Osteoblast (primary cell): ENCODE data around the gene LCE2A. TPM values are rescaled to one million over a fixed set of nuclear protein-coding genes. Genes with fewer than 3 reads are reported as not detected.

Experiments used
- DNase-seq: peaks from one replicate; pipeline ENCODE4 v3.0.0; 2011; ENCODE audit warnings: low spot score, mixed read lengths; ENCODE audit not compliant: insufficient read length; ENCODE audit errors: missing footprints
- H2AFZ ChIP-seq: 2 replicates; pipeline ENCODE4 v1.6.0; 2011; ENCODE audit warnings: mild to moderate bottlenecking, low read length
- H3K27ac ChIP-seq: 2 replicates; pipeline ENCODE4 v1.5.1; 2011; ENCODE audit warnings: mild to moderate bottlenecking, low read depth, low read length, moderate library complexity
- H3K27me3 ChIP-seq: 2 replicates; pipeline ENCODE4 v1.6.0; 2012; ENCODE audit warnings: mild to moderate bottlenecking, control low read depth, inconsistent platforms, low read length, moderate library complexity; ENCODE audit not compliant: insufficient read depth
- H3K36me3 ChIP-seq: 2 replicates; pipeline ENCODE4 v1.5.1; 2011; ENCODE audit warnings: mild to moderate bottlenecking, low read length, control low read depth, moderate library complexity; ENCODE audit not compliant: insufficient read depth
- H3K4me1 ChIP-seq: 2 replicates; pipeline ENCODE4 v1.5.1; 2011; ENCODE audit warnings: mild to moderate bottlenecking, low read length, control low read depth, moderate library complexity; ENCODE audit not compliant: insufficient read depth
- H3K4me2 ChIP-seq: 2 replicates; pipeline ENCODE4 v1.6.0; 2011; ENCODE audit warnings: mild to moderate bottlenecking, low read length; ENCODE audit not compliant: insufficient read depth
- H3K4me3 ChIP-seq: fragments of 200-600 bp; sonication (generic); 3 replicates; pipeline ENCODE4 v1.5.1; 2012; ENCODE audit warnings: mild to moderate bottlenecking, low read length, inconsistent platforms; ENCODE audit not compliant: insufficient read depth
- H3K79me2 ChIP-seq: 2 replicates; pipeline ENCODE4 v1.6.0; 2012; ENCODE audit warnings: mild to moderate bottlenecking, low read length, control low read depth, inconsistent platforms; ENCODE audit not compliant: insufficient read depth
- H3K9me3 ChIP-seq: 2 replicates; pipeline ENCODE4 v1.5.1; 2011; ENCODE audit warnings: low read depth, low read length, control low read depth
- H4K20me1 ChIP-seq: 2 replicates; pipeline ENCODE4 v1.6.0; 2012; ENCODE audit warnings: mild to moderate bottlenecking, low read length, control low read depth; ENCODE audit not compliant: insufficient read depth
- CTCF ChIP-seq: IDR thresholded peaks from 2 replicates; pipeline ENCODE4 v1.5.1; 2011; ENCODE audit warnings: mild to moderate bottlenecking, low read depth, low read length, moderate library complexity; ENCODE audit errors: extremely low read depth
- total RNA-seq: library from RNA; depleted of rRNA; stranded (reverse); fragments of >200 nt; gene quantifications from 2 replicates; pipeline ENCODE4 v1.2.3, GENCODE V29; 2012

The LCE2A gene
- not detected in 2 replicates for total RNA-seq

- Histone ChIP-seq H4K20me1 (no peaks in the 10 kb centered on the region), H3K4me1 (no peaks in the 10 kb centered on the region), H2AFZ (no peak within 1 kb of the TSS), H3K9me3 (no peaks in the 10 kb centered on the region), H3K27ac (no peak within 1 kb of the TSS), H3K79me2 (no peaks in the 10 kb centered on the region), H3K4me3 (no peak within 1 kb of the TSS), H3K36me3 (no peaks in the 10 kb centered on the region), H3K4me2 (no peak within 1 kb of the TSS), H3K27me3 (no peaks in the 10 kb centered on the region)
- DNase-seq, result no peak
- no peak for TF ChIP-seq CTCF
These were observed at the start of gene LCE2A for GRCh38 chr1:152697701-152698600. Gene LCE2A, plus strand, starts transcription at chr1:152698345. Its CDS starts 557 bp downstream, at chr1:152698902.

- no peaks in the 10 kb centered on the region for H4K20me1 ChIP-seq
- H3K27me3 ChIP-seq, result no peaks in the 10 kb centered on the region
- no peaks in the 10 kb centered on the region for H3K36me3 ChIP-seq
- no peak overlapping the region for H3K27ac ChIP-seq
- H2AFZ ChIP-seq, result no peak overlapping the region
- H3K4me1 ChIP-seq, result no peaks in the 10 kb centered on the region
- H3K4me2 ChIP-seq, result no peak overlapping the region
- H3K79me2 ChIP-seq, result no peaks in the 10 kb centered on the region
- TF ChIP-seq CTCF, result peak; percentile 80
- peak; percentile 79 for DNase-seq
- no peaks in the 10 kb centered on the region for H3K9me3 ChIP-seq
- no peak overlapping the region for H3K4me3 ChIP-seq
These were observed 44.0 kb upstream of the LCE2A start for GRCh38 chr1:152654110-152654509.

GRCh38 chr1:152656459-152656858 is 41.7 kb upstream of the LCE2A start:
- no peak overlapping the region for H3K27ac ChIP-seq

More at GRCh38 chr1:152656459-152656858, 41.7 kb upstream of the LCE2A start:
- Histone ChIP-seq H3K4me2 (no peak overlapping the region), H2AFZ (no peak overlapping the region), H3K4me1 (no peaks in the 10 kb centered on the region), H3K36me3 (no peaks in the 10 kb centered on the region), H3K4me3 (no peak overlapping the region), H3K27me3 (no peaks in the 10 kb centered on the region), H3K79me2 (no peaks in the 10 kb centered on the region), H3K9me3 (no peaks in the 10 kb centered on the region), H4K20me1 (no peaks in the 10 kb centered on the region)
- no peak for TF ChIP-seq CTCF
- no peak for DNase-seq
